Heart left ventricle (tissue), 16 donors: Measurements from ENCODE around the gene MYH15. TPM values are rescaled to one million over a fixed set of nuclear protein-coding genes. Genes with fewer than 3 reads are reported as not detected.

Experiments
- ATAC-seq, 4 donors: fragments of 200-7000 bp; cut with Tn5 transposase; one replicate each; pipeline ENCODE4 v1.9.1; 2020 to 2022; ENCODE audit warnings: moderate library complexity in 4 of 4, mild to moderate bottlenecking in 3 of 4, moderate number of reproducible peaks in 1 of 4
- DNase-seq, 5 donors: peaks; one replicate each; pipeline ENCODE4 v3.0.0-alpha.2; 2020
- H3K27ac ChIP-seq, 12 donors: fragments of 200-600 bp; sonication (generic) in 4 of 12; one replicate each; pipeline versions ENCODE4 v1.5.0 to v1.8.0; 2016 to 2022; ENCODE audit warnings: mild to moderate bottlenecking in 2 of 12
- H3K27me3 ChIP-seq, 9 donors: fragments of 200-600 bp; sonication (generic) in 2 of 9; one replicate each; pipeline versions ENCODE4 v1.5.1 to v1.8.0; 2016 to 2022; ENCODE audit warnings: mild to moderate bottlenecking in 3 of 9
- H3K36me3 ChIP-seq, 9 donors: fragments of 200-600 bp; sonication (generic) in 2 of 9; one replicate each; pipeline versions ENCODE4 v1.5.0 to v1.8.0; 2018 to 2022; ENCODE audit warnings: mild to moderate bottlenecking in 2 of 9
- H3K4me1 ChIP-seq, 12 donors: fragments of 200-600 bp; sonication (generic) in 4 of 12; one replicate each; pipeline versions ENCODE4 v1.5.0 to v1.8.0; 2016 to 2022; ENCODE audit warnings: mild to moderate bottlenecking in 3 of 12
- H3K4me3 ChIP-seq, 12 donors: fragments of 200-600 bp; sonication (generic) in 4 of 12; one replicate each; pipeline versions ENCODE4 v1.5.0 to v1.8.0; 2017 to 2022; ENCODE audit warnings: mild to moderate bottlenecking in 9 of 12, moderate library complexity in 4 of 12
- H3K9me3 ChIP-seq, 12 donors: fragments of 200-600 bp; sonication (generic) in 4 of 12; one replicate each; pipeline versions ENCODE4 v1.5.0 to v1.8.0; 2016 to 2022; ENCODE audit warnings: mild to moderate bottlenecking in 1 of 12
- POLR2A ChIP-seq, 2 donors: fragments of 450-650 bp; IDR thresholded peaks; one replicate each; pipeline ENCODE4 v1.6.1; 2017; ENCODE audit warnings: antibody characterized with exemption in 2 of 2, mild to moderate bottlenecking in 2 of 2, moderate library complexity in 2 of 2
- WGBS, 4 donors: extraction: QIAGEN DNeasy Blood & Tissue Kit in 2 of 4; methylation state at CpG; one replicate each; pipeline versions ENCODE4 v1.1.5 to v1.1.7; 2013 to 2018; 5-methylcytosine and 5-hydroxymethylcytosine counted together
- intact Hi-C, 10 donors: fragments of 100-400 bp; cut with DNase I; formaldehyde crosslinking; loops; one replicate each; pipeline versions ENCODE4 v1.11.1 to v1.14.2; 2022
- polyA plus RNA-seq, 2 donors: library from polyadenylated mRNA; stranded (reverse); fragments of 200-250 nt; gene quantifications; one replicate each; pipeline ENCODE4 v1.2.3, GENCODE V29; 2013
- total RNA-seq, 9 donors: library from RNA; depleted of rRNA in 2 of 9; stranded (reverse); fragments of >200 nt in 2 of 9; fragmentation: NEBNext Ultra II Directional in 3 of 9; extraction: Animal tissue kit (Norgen Biotek cat#: 25700) in 3 of 9; gene quantifications; one replicate each; pipeline versions ENCODE4 v1.1.0 to v1.2.4, GENCODE V29; 2016 to 2023
- TF ChIP-seq, protein P1 (sequence below), 12 donors: fragments of 200-600 bp; sonication (generic) in 4 of 12; IDR thresholded peaks; one replicate each; pipeline versions ENCODE4 v1.5.0 to v1.8.0; 2018 to 2022; ENCODE audit warnings: antibody characterized with exemption in 12 of 12, mild to moderate bottlenecking in 5 of 12
- donor health status: ischemic (EF 13 %, LVEDD 7.1; RV severe dilation, severe dysfunction).
- donor health status: healthy with polysubstance abuse.
- donor health status: DM: no; HTN: yes; CAD: no.
- donor health status: DM: no; HTN: no; CAD: no.
- donor health status: ischemic (EF 25% LVEDD 6.9; RV normal size, moderate dysfunction).
- donor health status: ischemic (EF 25% LVEDD 5.7; RV mildly dilated, moderate dysfunction).
- donor health status: healthy.
- donor health status: DM: yes; HTN: yes; CAD: no.
- donor health status: ischemic (EF 35%, LVEDD 5.7; RV mildly dilated, moderate dysfunction).
- donor health status: nonischemic (EF 11% LVEDD 7.7; RV severe dilation, severe dysfunction).
- donor health status: DM: yes; HTN: yes; CAD: no.
- donor health status: PGD.
- donor health status: ischemic (EF 29% LVEDD 5.4; RV normal size, mild dysfunction).
- donor health status: nonischemic (EF 23%, LVEDD 6.1; RV moderate dilation, normal function).

MYH15 gene
- total and polyA plus RNA-seq, 11 donors: 0.08 to 1.2 (median 0.27) TPM

DNA sequence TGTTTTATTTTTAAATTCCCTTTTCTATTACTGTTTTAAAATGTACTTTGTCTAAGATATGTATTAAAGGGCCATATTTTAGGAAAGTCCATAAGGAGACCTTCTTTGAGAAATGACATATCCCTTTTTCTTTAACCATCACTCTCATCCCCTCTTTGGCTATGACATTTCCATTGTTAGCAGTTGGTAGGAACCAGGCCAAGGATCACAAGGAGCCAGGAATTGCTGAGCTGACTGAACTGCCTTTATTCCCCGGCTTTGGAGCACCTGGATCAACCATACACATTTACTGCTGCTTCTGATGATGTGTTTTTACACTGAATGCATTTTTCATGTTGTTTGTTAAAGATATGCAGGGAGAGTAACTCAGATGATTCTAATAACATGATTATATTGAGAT, 134.4 kb downstream of the MYH15 start:
- intact Hi-C loops: no loop called here
- Histone ChIP-seq H3K27me3 (no peaks in the 10 kb centered on the region), H3K27ac (no peak overlapping the region), H3K36me3 (no peaks in the 10 kb centered on the region), H3K9me3 (no peaks in the 10 kb centered on the region), H3K4me1 (no peaks in the 10 kb centered on the region), H3K4me3 (no peak overlapping the region)
- TF ChIP-seq, protein P1, sequence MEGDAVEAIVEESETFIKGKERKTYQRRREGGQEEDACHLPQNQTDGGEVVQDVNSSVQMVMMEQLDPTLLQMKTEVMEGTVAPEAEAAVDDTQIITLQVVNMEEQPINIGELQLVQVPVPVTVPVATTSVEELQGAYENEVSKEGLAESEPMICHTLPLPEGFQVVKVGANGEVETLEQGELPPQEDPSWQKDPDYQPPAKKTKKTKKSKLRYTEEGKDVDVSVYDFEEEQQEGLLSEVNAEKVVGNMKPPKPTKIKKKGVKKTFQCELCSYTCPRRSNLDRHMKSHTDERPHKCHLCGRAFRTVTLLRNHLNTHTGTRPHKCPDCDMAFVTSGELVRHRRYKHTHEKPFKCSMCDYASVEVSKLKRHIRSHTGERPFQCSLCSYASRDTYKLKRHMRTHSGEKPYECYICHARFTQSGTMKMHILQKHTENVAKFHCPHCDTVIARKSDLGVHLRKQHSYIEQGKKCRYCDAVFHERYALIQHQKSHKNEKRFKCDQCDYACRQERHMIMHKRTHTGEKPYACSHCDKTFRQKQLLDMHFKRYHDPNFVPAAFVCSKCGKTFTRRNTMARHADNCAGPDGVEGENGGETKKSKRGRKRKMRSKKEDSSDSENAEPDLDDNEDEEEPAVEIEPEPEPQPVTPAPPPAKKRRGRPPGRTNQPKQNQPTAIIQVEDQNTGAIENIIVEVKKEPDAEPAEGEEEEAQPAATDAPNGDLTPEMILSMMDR (IDR thresholded peaks at IDR 0.05): no peak
- TF ChIP-seq POLR2A (IDR thresholded peaks at IDR 0.05): no peak
- ATAC-seq (no peak), DNase-seq (no peak)
- 0 to 76% (median 33%) methylated on average over 1 of the region's 1 CpG for WGBS, 4 donors

DNA sequence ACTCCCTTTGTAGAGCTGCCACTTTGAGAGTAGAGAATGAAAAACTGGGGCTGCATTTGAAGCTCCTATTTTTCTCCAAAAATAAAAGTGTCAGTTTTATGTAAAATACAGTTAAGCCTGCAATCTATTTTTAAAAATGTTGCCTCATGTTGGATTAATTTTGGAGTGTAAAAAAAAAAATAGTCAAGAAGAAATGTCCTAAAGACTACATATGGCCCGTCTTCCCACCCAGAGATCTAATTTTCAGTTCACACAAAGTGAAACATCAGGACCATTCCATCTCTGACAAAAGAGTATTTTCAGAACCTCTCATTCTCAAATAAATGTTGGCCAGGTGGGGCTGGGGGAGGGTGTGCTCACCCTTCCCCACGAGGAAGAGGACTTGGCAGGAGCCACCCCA, 151.4 kb downstream of the MYH15 start:
- H3K4me3 ChIP-seq: no peak overlapping the region
- no peaks in the 10 kb centered on the region for H3K36me3 ChIP-seq
- 64 to 80% (median 72%) methylated on average over 2 of the region's 2 CpGs for WGBS, 4 donors
- ATAC-seq (no peak), DNase-seq (no peak)
- no peaks in the 10 kb centered on the region for H3K9me3 ChIP-seq
- intact Hi-C loops: no loop called here
- H3K27ac ChIP-seq: no peak overlapping the region
- H3K4me1 ChIP-seq: no peaks in the 10 kb centered on the region
- no peaks in the 10 kb centered on the region for H3K27me3 ChIP-seq
- no peak for TF ChIP-seq POLR2A (IDR thresholded peaks at IDR 0.05)
- TF ChIP-seq, protein P1 (IDR thresholded peaks at IDR 0.05): no peak

DNA sequence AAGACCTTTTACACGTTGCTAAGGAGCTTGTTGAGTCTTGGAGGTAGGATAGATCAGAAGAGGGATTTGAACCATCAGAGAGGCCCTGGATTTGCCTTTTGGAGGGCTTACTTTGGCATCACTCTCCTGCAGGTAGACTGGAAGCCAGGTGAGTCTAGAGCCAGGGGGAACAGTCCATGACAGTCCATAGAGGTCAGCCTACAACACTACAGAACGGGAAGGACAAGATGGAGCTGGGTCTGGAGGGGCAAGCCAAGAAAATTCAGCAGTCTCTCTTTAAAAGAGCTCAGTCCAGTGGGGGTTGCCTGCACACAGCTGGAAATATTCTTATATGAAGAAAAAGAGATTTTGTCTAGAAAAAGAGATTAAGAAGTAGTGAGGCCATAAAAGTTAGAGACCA, 153.4 kb downstream of the MYH15 start:
- DNase-seq (no peak), ATAC-seq (no peak)
- TF ChIP-seq POLR2A (IDR thresholded peaks at IDR 0.05): no peak
- TF ChIP-seq, protein P1 (IDR thresholded peaks at IDR 0.05): no peak
- intact Hi-C loops: no loop called here
- Histone ChIP-seq H3K4me1 (no peaks in the 10 kb centered on the region), H3K27me3 (no peaks in the 10 kb centered on the region), H3K9me3 (no peaks in the 10 kb centered on the region), H3K4me3 (no peak overlapping the region), H3K36me3 (no peaks in the 10 kb centered on the region), H3K27ac (no peak overlapping the region)
- 77 to 85% (median 80%) methylated on average over 2 of the region's 2 CpGs for WGBS, 4 donors

DNA sequence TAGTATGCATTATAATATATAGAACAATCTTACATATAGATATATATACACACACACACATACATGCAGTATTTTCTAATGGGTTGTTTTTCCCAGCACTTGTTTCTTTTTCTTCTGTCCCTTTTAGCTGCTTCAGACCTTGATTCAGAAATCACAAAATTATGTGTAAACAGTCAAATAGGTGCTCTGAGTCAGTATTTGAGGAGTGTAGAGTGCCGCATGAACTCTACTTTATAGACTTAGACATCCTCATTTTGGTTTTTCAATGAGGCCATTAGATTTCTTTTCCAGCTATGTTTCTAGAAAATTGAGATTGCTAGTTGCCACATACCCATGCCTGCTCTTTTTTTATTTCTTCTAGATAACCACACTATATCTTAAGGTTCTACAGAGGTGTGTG, 155.8 kb downstream of the MYH15 start:
- Histone ChIP-seq H3K27me3 (no peaks in the 10 kb centered on the region), H3K4me1 (no peaks in the 10 kb centered on the region), H3K9me3 (no peaks in the 10 kb centered on the region), H3K4me3 (no peak overlapping the region), H3K27ac (no peak overlapping the region), H3K36me3 (no peaks in the 10 kb centered on the region)
- ATAC-seq (no peak), DNase-seq (no peak)
- WGBS, 4 donors: 91 to 100% (median 95%) methylated on average over 1 of the region's 1 CpG
- intact Hi-C loops: no loop called here
- TF ChIP-seq, protein P1 (IDR thresholded peaks at IDR 0.05): no peak
- TF ChIP-seq POLR2A (IDR thresholded peaks at IDR 0.05): no peak
